Vagina (tissue), 2 donors: ENCODE measurements around the gene ZNF324.

ENCODE experiments used
- CTCF ChIP-seq, 3 experiments: fragments of 450-650 bp in 2 of 3; fragments of 200-600 bp in 1 of 3; sonication (generic) in 1 of 3; IDR thresholded peaks; one replicate each; pipeline ENCODE4 v1.5.1; 2017 to 2019; ENCODE audit warnings: antibody characterized with exemption in 3 of 3, mild to moderate bottlenecking in 2 of 3, moderate library complexity in 2 of 3
- POLR2AphosphoS5 ChIP-seq, 2 donors: sonication (generic); formaldehyde crosslinking; IDR thresholded peaks; one replicate each; pipeline ENCODE4 v1.9.0; 2017; ENCODE audit warnings: antibody characterized with exemption in 2 of 2, mild to moderate bottlenecking in 2 of 2, low read depth in 1 of 2; ENCODE audit not compliant: insufficient read depth in 1 of 2

DNA sequence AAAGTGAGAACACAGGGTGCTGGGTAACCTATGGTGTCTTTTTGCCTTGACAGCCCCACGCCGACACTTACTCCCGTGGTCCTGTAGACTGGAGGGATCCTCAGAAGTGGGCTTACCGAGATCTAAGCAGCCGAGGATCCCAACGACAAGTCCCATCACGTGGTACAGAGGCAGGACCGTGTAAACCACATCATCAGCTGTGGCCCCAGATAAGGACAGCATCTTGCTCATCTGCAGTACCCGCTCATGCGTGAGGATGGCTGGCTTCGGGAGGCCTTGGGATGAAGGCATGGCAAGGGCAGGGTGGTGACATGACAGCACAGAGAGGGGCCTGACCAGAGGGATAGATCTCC lies 42.8 kb downstream of the ZNF324 start:
- TF ChIP-seq CTCF (IDR thresholded peaks at IDR 0.05) (no peak), POLR2AphosphoS5 (IDR thresholded peaks at IDR 0.05; ENCODE audit: insufficient read depth in 1 of 2, low read depth in 1 of 2) (no peak)
